Uterus (tissue), 4 donors: ENCODE data around the gene PSKH1. TPM values are rescaled to one million over a fixed set of nuclear protein-coding genes. Genes with fewer than 3 reads are reported as not detected.

Source experiments
- DNase-seq, 2 donors: peaks; one replicate each; pipeline ENCODE4 v3.0.0-alpha.2; 2019 to 2020
- H3K27ac ChIP-seq, 2 donors: fragments of 200-600 bp; sonication (generic); 1 replicate in 1 of 2; 2 replicates in 1 of 2; pipeline ENCODE4 v1.5.1; 2016 to 2018
- H3K27me3 ChIP-seq, 2 donors: fragments of 200-600 bp; sonication (generic); one replicate each; pipeline ENCODE4 v1.5.1; 2018 to 2019; ENCODE audit warnings: control low read depth in 1 of 2
- H3K36me3 ChIP-seq, 2 donors: fragments of 200-600 bp; sonication (generic); one replicate each; pipeline ENCODE4 v1.5.1; 2019; ENCODE audit warnings: control low read depth in 1 of 2
- H3K4me1 ChIP-seq, 2 donors: fragments of 200-600 bp; sonication (generic); one replicate each; pipeline ENCODE4 v1.5.1; 2018 to 2019; ENCODE audit warnings: control low read depth in 1 of 2
- H3K4me3 ChIP-seq, 2 donors: fragments of 200-600 bp; sonication (generic); 1 replicate in 1 of 2; 2 replicates in 1 of 2; pipeline ENCODE4 v1.5.1; 2018 to 2019; ENCODE audit warnings: mild to moderate bottlenecking in 1 of 2
- H3K9me3 ChIP-seq, 2 donors: fragments of 200-600 bp; sonication (generic); one replicate each; pipeline ENCODE4 v1.5.1; 2019; ENCODE audit warnings: control low read depth in 1 of 2
- CTCF ChIP-seq, 4 experiments: fragments of 200-600 bp in 2 of 4; fragments of 450-650 bp in 2 of 4; sonication (generic) in 2 of 4; IDR thresholded peaks; one replicate each; pipeline ENCODE4 v1.5.1; 2016 to 2019; ENCODE audit warnings: antibody characterized with exemption in 4 of 4, mild to moderate bottlenecking in 2 of 4, moderate library complexity in 1 of 4
- POLR2A ChIP-seq, 2 donors: fragments of 450-650 bp; IDR thresholded peaks; one replicate each; pipeline ENCODE4 v1.6.1; 2016; ENCODE audit warnings: antibody characterized with exemption in 2 of 2, mild to moderate bottlenecking in 1 of 2, moderate library complexity in 1 of 2
- intact Hi-C: fragments of 100-400 bp; cut with DNase I; formaldehyde crosslinking; loops from one replicate; pipeline ENCODE4 v1.15.1; 2023; ENCODE audit warnings: low total_unique reads
- total RNA-seq, 4 donors: library from RNA; depleted of rRNA in 3 of 4; stranded (reverse); fragments of >200 nt in 3 of 4; gene quantifications; one replicate each; pipeline versions ENCODE4 v1.1.0 to v1.2.4, GENCODE V29; 2014 to 2023
- donor health status: DM: yes; HTN: yes; CAD: no.

Gene PSKH1
- total RNA-seq, 4 donors from 2014 or later: 3.1 to 34.3 (median 24.5) TPM

- Histone ChIP-seq H3K9me3 (no peaks in the 10 kb centered on the region), H3K27ac (no peak overlapping the region), H3K4me3 (no peak overlapping the region), H3K4me1 (no peaks in the 10 kb centered on the region), H3K36me3 (no peaks in the 10 kb centered on the region), H3K27me3 (no peaks in the 10 kb centered on the region)
- TF ChIP-seq CTCF (IDR thresholded peaks at IDR 0.05): peak in 2 of 4 experiments; percentile 10 to 20
- TF ChIP-seq POLR2A (IDR thresholded peaks at IDR 0.05): no peak
- intact Hi-C loops: no loop called here
- no peak for DNase-seq
These were observed 27.7 kb upstream of the PSKH1 start for GRCh38 chr16:67865318-67865717.

GRCh38 chr16:67868290-67868689, 24.8 kb upstream of the PSKH1 start:
- intact Hi-C loops: no loop called here
- H3K4me3 ChIP-seq: no peak overlapping the region
- H3K27me3 ChIP-seq: no peaks in the 10 kb centered on the region
- no peaks in the 10 kb centered on the region for H3K9me3 ChIP-seq
- no peaks in the 10 kb centered on the region for H3K4me1 ChIP-seq
- H3K36me3 ChIP-seq: no peaks in the 10 kb centered on the region
- DNase-seq: no peak
- no peak overlapping the region for H3K27ac ChIP-seq
- no peak for TF ChIP-seq POLR2A (IDR thresholded peaks at IDR 0.05)
- TF ChIP-seq CTCF (IDR thresholded peaks at IDR 0.05): no peak

GRCh38 chr16:67869653-67870052, 23.4 kb upstream of the PSKH1 start:
- H3K27ac ChIP-seq: no peak overlapping the region

GRCh38 chr16:67871256-67871655, 21.8 kb upstream of the PSKH1 start:
- DNase-seq: no peak
- H3K27ac ChIP-seq: no peak overlapping the region
- intact Hi-C loops: no loop called here
- no peak for TF ChIP-seq CTCF (IDR thresholded peaks at IDR 0.05)
- TF ChIP-seq POLR2A (IDR thresholded peaks at IDR 0.05): no peak
- H3K9me3 ChIP-seq: no peaks in the 10 kb centered on the region
- H3K27me3 ChIP-seq: no peaks in the 10 kb centered on the region
- peaks cover 3 to 11% of the 10 kb centered on the region in 2 donors for H3K4me1 ChIP-seq
- H3K4me3 ChIP-seq: no peak overlapping the region
- H3K36me3 ChIP-seq: no peaks in the 10 kb centered on the region

More at GRCh38 chr16:67869653-67870052, 23.4 kb upstream of the PSKH1 start:
- H3K36me3 ChIP-seq: no peaks in the 10 kb centered on the region
- intact Hi-C loops: no loop called here
- no peaks in the 10 kb centered on the region for H3K9me3 ChIP-seq
- H3K27me3 ChIP-seq: no peaks in the 10 kb centered on the region
- DNase-seq: no peak
- H3K4me1 ChIP-seq: peaks cover 0 to 10% of the 10 kb centered on the region in 2 donors
- TF ChIP-seq CTCF (IDR thresholded peaks at IDR 0.05): no peak
- TF ChIP-seq POLR2A (IDR thresholded peaks at IDR 0.05): no peak
- no peak overlapping the region for H3K4me3 ChIP-seq

- intact Hi-C loops: no loop called here
- Histone ChIP-seq H3K4me1 (peaks cover 3 to 11% of the 10 kb centered on the region in 2 donors), H3K27ac (peak overlapping the region; percentile 76 to 77), H3K4me3 (peak overlapping the region in 1 of 2 donors; percentile 96), H3K36me3 (no peaks in the 10 kb centered on the region), H3K27me3 (no peaks in the 10 kb centered on the region), H3K9me3 (no peaks in the 10 kb centered on the region)
- TF ChIP-seq CTCF (IDR thresholded peaks at IDR 0.05) (no peak), POLR2A (IDR thresholded peaks at IDR 0.05) (no peak)
- no peak for DNase-seq
These were observed 20.9 kb upstream of the PSKH1 start for GRCh38 chr16:67872131-67872630.
